ENCODE data around the gene ATP5PB. TPM values are rescaled to one million over a fixed set of nuclear protein-coding genes. Genes with fewer than 3 reads are reported as not detected.

The ATP5PB gene
- total RNA-seq, 4 donors from 2014 or later, result 60.3 to 334 (median 211) TPM

- Histone ChIP-seq H3K4me1 (peaks cover 30 to 74% (median 62%) of the 10 kb centered on the region in 4 donors), H3K4me3 (peak overlapping the region; percentile 60 to 97 (median 81)), H3K27ac (peak overlapping the region; percentile 81 to 94 (median 89)), H3K36me3 (peaks cover 0 to 6% (median 0%) of the 10 kb centered on the region in 4 donors), H3K27me3 (no peaks in the 10 kb centered on the region), H3K9me3 (no peaks in the 10 kb centered on the region)
- WGBS, 2 donors (ENCODE audit: low coverage in 1 of 2), result 1 to 3% methylated on average over 4 to 8 of the region's 8 CpGs
- in situ Hi-C loops (cut with MboI; ENCODE audit: low pct_ligation_motif_present in 1 of 4, low pct_unique_long_range_greater_than_20kb in 1 of 4, low sequenced_read_pairs in 3 of 4), result no loop called here
- intact Hi-C loops (cut with DNase I; ENCODE audit: low total_unique reads), result no loop called here
- no peak for TF ChIP-seq CTCF (IDR thresholded peaks at IDR 0.05)
- TF ChIP-seq POLR2AphosphoS5 (IDR thresholded peaks at IDR 0.05), result no peak
- TF ChIP-seq POLR2A (IDR thresholded peaks at IDR 0.05), result no peak
- no peak for TF ChIP-seq EP300 (IDR thresholded peaks at IDR 0.05; ENCODE audit: low read depth)
- no peak for DNase-seq
Observed at GRCh38 chr1:111449703-111450017, 396 bp downstream of the ATP5PB start.

- TF ChIP-seq POLR2AphosphoS5 (IDR thresholded peaks at IDR 0.05) (no peak), POLR2A (IDR thresholded peaks at IDR 0.05) (no peak), CTCF (IDR thresholded peaks at IDR 0.05) (no peak), EP300 (IDR thresholded peaks at IDR 0.05; ENCODE audit: low read depth) (no peak)
- 38 to 47% methylated on average over 3 of the region's 3 CpGs for WGBS, 2 donors (ENCODE audit: low coverage in 1 of 2)
- in situ Hi-C loops (cut with MboI; ENCODE audit: low pct_ligation_motif_present in 1 of 4, low pct_unique_long_range_greater_than_20kb in 1 of 4, low sequenced_read_pairs in 3 of 4) (no loop called here), intact Hi-C loops (cut with DNase I; ENCODE audit: low total_unique reads) (no loop called here)
- H3K36me3 ChIP-seq, result peaks cover 0 to 5% (median 0%) of the 10 kb centered on the region in 4 donors
- H3K27ac ChIP-seq, result peak overlapping the region in 3 of 4 donors; percentile 81 to 94 (median 89)
- peaks cover 35 to 76% (median 64%) of the 10 kb centered on the region in 4 donors for H3K4me1 ChIP-seq
- H3K27me3 ChIP-seq, result no peaks in the 10 kb centered on the region
- peak overlapping the region; percentile 60 to 97 (median 81) for H3K4me3 ChIP-seq
- no peak for DNase-seq
- no peaks in the 10 kb centered on the region for H3K9me3 ChIP-seq
Observed at GRCh38 chr1:111450185-111450584, 921 bp downstream of the ATP5PB start.

GRCh38 chr1:111452581-111452980 lies 3.3 kb downstream of the ATP5PB start:
- Histone ChIP-seq H3K27me3 (no peaks in the 10 kb centered on the region), H3K27ac (no peak overlapping the region), H3K36me3 (peaks cover 0 to 20% (median 7%) of the 10 kb centered on the region in 4 donors), H3K4me1 (peaks cover 35 to 65% (median 50%) of the 10 kb centered on the region in 4 donors), H3K4me3 (no peak overlapping the region), H3K9me3 (no peaks in the 10 kb centered on the region)
- DNase-seq, result no peak
- in situ Hi-C loops (cut with MboI; ENCODE audit: low pct_ligation_motif_present in 1 of 4, low pct_unique_long_range_greater_than_20kb in 1 of 4, low sequenced_read_pairs in 3 of 4), result no loop called here
- TF ChIP-seq CTCF (IDR thresholded peaks at IDR 0.05), result no peak
- 69 to 78% methylated on average over 2 to 3 of the region's 3 CpGs for WGBS, 2 donors (ENCODE audit: low coverage in 1 of 2)
- intact Hi-C loops (cut with DNase I; ENCODE audit: low total_unique reads), result no loop called here

GRCh38 chr1:111453706-111454105 lies 4.4 kb downstream of the ATP5PB start:
- intact Hi-C loops (cut with DNase I; ENCODE audit: low total_unique reads), result no loop called here
- H3K27ac ChIP-seq, result no peak overlapping the region
- WGBS, 2 donors (ENCODE audit: low coverage in 1 of 2), result 83 to 88% methylated on average over 3 of the region's 3 CpGs
- in situ Hi-C loops (cut with MboI; ENCODE audit: low pct_ligation_motif_present in 1 of 4, low pct_unique_long_range_greater_than_20kb in 1 of 4, low sequenced_read_pairs in 3 of 4), result no loop called here
- TF ChIP-seq CTCF (IDR thresholded peaks at IDR 0.05) (no peak), EP300 (IDR thresholded peaks at IDR 0.05; ENCODE audit: low read depth) (no peak), POLR2A (IDR thresholded peaks at IDR 0.05) (no peak), POLR2AphosphoS5 (IDR thresholded peaks at IDR 0.05) (no peak)
- H3K9me3 ChIP-seq, result no peaks in the 10 kb centered on the region
- H3K4me3 ChIP-seq, result no peak overlapping the region
- peaks cover 30 to 57% (median 42%) of the 10 kb centered on the region in 4 donors for H3K4me1 ChIP-seq
- H3K27me3 ChIP-seq, result no peaks in the 10 kb centered on the region
- DNase-seq, result no peak
- peaks cover 0 to 31% (median 13%) of the 10 kb centered on the region in 4 donors for H3K36me3 ChIP-seq

Measured in transverse colon (tissue), 4 donors.